HepG2 (cell line): ENCODE data around the gene ACVRL1. TPM values are rescaled to one million over a fixed set of nuclear protein-coding genes. Genes with fewer than 3 reads are reported as not detected.

Source experiments
- ATAC-seq: fragments of 200-7000 bp; cut with Tn5 transposase; 3 replicates; pipeline ENCODE4 v1.9.1; 2020; ENCODE audit warnings: mild to moderate bottlenecking, moderate library complexity
- BruUV-seq: library from RNA; stranded (reverse); fragments of 400-500 nt; replicated peaks from 2 replicates; lab custom pipeline; 2021; lab: Mats Ljungman, UMichigan
- CTCF ChIA-PET: fragments of 300-600 bp; formaldehyde crosslinking; extraction: SDS; loops from one replicate; lab custom pipeline; 2021; ENCODE audit warnings: low total read pairs, inconsistent platforms, low intra/inter-chr PET ratio; lab: Yijun Ruan, JAX
- POLR2A ChIA-PET: fragments of 350-600 bp; sonication (Branson Sonifier 250); formaldehyde crosslinking; loops from one replicate; lab custom pipeline; 2020; ENCODE audit warnings: antibody characterized with exemption, inconsistent platforms; lab: Yijun Ruan, JAX
- DNase-seq: peaks from one replicate; pipeline ENCODE4 v3.0.0-alpha.2; 2015; ENCODE audit warnings: low spot score
- FAIRE-seq: peaks from 3 replicates; lab custom pipeline; 2011; peaks lifted over from hg19 to GRCh38; lab: Jason Lieb, UNC
- H2AFZ ChIP-seq: one replicate; pipeline ENCODE4 v1.6.1; 2011; ENCODE audit warnings: low read length, inconsistent platforms
- H3K27ac ChIP-seq: fragments of 300-600 bp; 3 replicates; pipeline ENCODE4 v1.8.0; 2011; ENCODE audit warnings: mixed run types, mild to moderate bottlenecking, mixed read lengths, low read length, inconsistent platforms; ENCODE audit not compliant: insufficient read depth; ENCODE audit errors: extremely low read length
- H3K27me3 ChIP-seq, 2 experiments: fragments of 200-600 bp in 1 of 2; 2 replicates in 1 of 2; 3 replicates in 1 of 2; pipeline versions ENCODE4 v1.6.0 to v1.8.0; 2011; ENCODE audit warnings: low read length in 2 of 2, mild to moderate bottlenecking in 2 of 2, moderate library complexity in 2 of 2, inconsistent platforms in 1 of 2; ENCODE audit not compliant: insufficient read depth in 2 of 2, control insufficient read depth in 1 of 2
- H3K36me3 ChIP-seq, 2 experiments: fragments of 200-600 bp in 1 of 2; replicated peaks in 1 of 2; 2 replicates in 1 of 2; 3 replicates in 1 of 2; pipeline versions ENCODE4 v1.5.1 to v1.8.0; 2011; ENCODE audit warnings: low read length in 2 of 2, inconsistent platforms in 1 of 2; ENCODE audit not compliant: insufficient read depth in 2 of 2, control insufficient read depth in 1 of 2
- H3K4me1 ChIP-seq: 2 replicates; pipeline ENCODE4 v1.5.1; 2012; ENCODE audit warnings: low read length, inconsistent platforms; ENCODE audit not compliant: insufficient read depth
- H3K4me2 ChIP-seq: 2 replicates; pipeline ENCODE4 v1.6.0; 2011; ENCODE audit warnings: low read depth, low read length, inconsistent platforms
- H3K4me3 ChIP-seq, 3 experiments: fragments of 200-600 bp in 1 of 3; sonication (generic), shearing (Covaris generic) in 1 of 3; replicated peaks in 1 of 3; 2 replicates each; pipeline ENCODE4 v1.5.1; 2011 to 2016; ENCODE audit warnings: low read length in 3 of 3, inconsistent platforms in 2 of 3, low read depth in 2 of 3, mild to moderate bottlenecking in 2 of 3, control low read depth in 1 of 3, mixed read lengths in 1 of 3; ENCODE audit not compliant: insufficient read depth in 1 of 3
- H3K79me2 ChIP-seq: one replicate; pipeline ENCODE4 v1.6.1; 2011; ENCODE audit warnings: low read length, inconsistent platforms; ENCODE audit not compliant: insufficient read depth
- H3K9ac ChIP-seq: 2 replicates; pipeline ENCODE4 v1.6.0; 2011; ENCODE audit warnings: mild to moderate bottlenecking, low read depth, low read length, inconsistent platforms; ENCODE audit not compliant: insufficient read depth
- H3K9me3 ChIP-seq: 2 replicates; pipeline ENCODE4 v1.5.1; 2012; ENCODE audit warnings: mild to moderate bottlenecking, low read length
- H4K20me1 ChIP-seq: 2 replicates; pipeline ENCODE4 v1.6.0; 2011; ENCODE audit warnings: inconsistent platforms, mild to moderate bottlenecking, low read length, moderate library complexity; ENCODE audit not compliant: insufficient read depth
- BRCA1 ChIP-seq: sonication (generic); formaldehyde crosslinking; IDR thresholded peaks from 2 replicates; pipeline ENCODE4 v1.4.0; 2020; ENCODE audit warnings: missing genetic modification reagents
- CBX5 ChIP-seq: sonication (generic); formaldehyde crosslinking; IDR thresholded peaks from 2 replicates; pipeline ENCODE4 v1.4.0; 2020; ENCODE audit warnings: missing genetic modification reagents, borderline replicate concordance
- CCDC6 ChIP-seq: sonication (generic); formaldehyde crosslinking; IDR thresholded peaks from 2 replicates; pipeline ENCODE4 v1.8.1; 2022; ENCODE audit warnings: mild to moderate bottlenecking, missing genetic modification reagents, moderate library complexity
- DNMT1 ChIP-seq: sonication (generic); formaldehyde crosslinking; IDR thresholded peaks from 2 replicates; pipeline ENCODE4 v1.5.1; 2020; ENCODE audit warnings: mild to moderate bottlenecking, missing genetic modification reagents
- HHEX ChIP-seq: IDR thresholded peaks from 2 replicates; pipeline ENCODE4 v1.6.1; 2016; ENCODE audit warnings: control low read depth
- JUNB ChIP-seq: sonication (generic); formaldehyde crosslinking; IDR thresholded peaks from 2 replicates; pipeline ENCODE4 v1.8.0; 2022; ENCODE audit warnings: missing genetic modification reagents, mild to moderate bottlenecking, borderline replicate concordance
- NFATC3 ChIP-seq: sonication (generic); formaldehyde crosslinking; IDR thresholded peaks from 2 replicates; pipeline ENCODE4 v1.5.1; 2020; ENCODE audit warnings: mild to moderate bottlenecking, missing genetic modification reagents
- PITX1 ChIP-seq: sonication (generic); formaldehyde crosslinking; IDR thresholded peaks from 2 replicates; pipeline ENCODE4 v1.5.1; 2020; ENCODE audit warnings: mild to moderate bottlenecking, missing genetic modification reagents
- RXRA ChIP-seq: sonication (generic); formaldehyde crosslinking; IDR thresholded peaks from 2 replicates; pipeline ENCODE4 v1.5.1; 2020; ENCODE audit warnings: missing genetic modification reagents
- SMARCC2 ChIP-seq: fragments of 450-650 bp; IDR thresholded peaks from 2 replicates; pipeline ENCODE4 v1.6.1; 2017; ENCODE audit warnings: antibody characterized with exemption, mild to moderate bottlenecking
- ZNF10 ChIP-seq: sonication (generic); formaldehyde crosslinking; IDR thresholded peaks from 2 replicates; pipeline ENCODE4 v1.4.0; 2020; ENCODE audit warnings: mild to moderate bottlenecking, low read depth, missing genetic modification reagents, borderline replicate concordance
- WGBS: methylation state at CpG from one replicate; pipeline ENCODE4 v1.1.6; 2017; ENCODE audit warnings: low lambda C conversion rate; 5-methylcytosine and 5-hydroxymethylcytosine counted together
- in situ Hi-C: cut with HindIII; loops from 2 replicates; pipeline ENCODE4 v1.10.0; 2017; ENCODE audit warnings: low pct_unique_long_range_greater_than_20kb; ENCODE audit not compliant: extremely low pct_ligation_motif_present
- intact Hi-C: fragments of 100-400 bp; cut with micrococcal nuclease; formaldehyde crosslinking; loops from one replicate; pipeline ENCODE4 v1.10.0; 2022; ENCODE audit not compliant: unreplicated experiment
- polyA plus RNA-seq, 8 experiments: library from polyadenylated mRNA; depleted of rRNA in 3 of 8; stranded (reverse) in 7 of 8; unstranded in 1 of 8; fragments of >200 nt; fragmentation: Illumina TruSeq in 4 of 8; extraction: Trizol in 4 of 8; gene quantifications; 2 replicates each; pipeline versions ENCODE4 v1.2.1 to v1.2.3, GENCODE V29; 2011 to 2016; ENCODE audit warnings: low read depth in 4 of 8, missing spikeins in 1 of 8, mixed read lengths in 1 of 8; ENCODE audit not compliant: insufficient read depth in 1 of 8
- total RNA-seq, 5 experiments: library from RNA; depleted of rRNA; stranded (reverse); fragments of >200 nt; fragmentation: Illumina TruSeq; extraction: Trizol; gene quantifications; 2 replicates each; pipeline ENCODE4 v1.2.3, GENCODE V29; 2016; ENCODE audit warnings: low read depth in 1 of 5
- TF ChIP-seq, protein P1 (sequence below): sonication (generic); formaldehyde crosslinking; IDR thresholded peaks from 2 replicates; pipeline ENCODE4 v1.5.0; 2020; ENCODE audit warnings: mild to moderate bottlenecking, low read depth, missing genetic modification reagents, borderline replicate concordance
- TF ChIP-seq, protein P2 (sequence below): IDR thresholded peaks from 2 replicates; pipeline ENCODE4 v1.6.1; 2016; ENCODE audit warnings: missing compliant biosample characterization, missing genetic modification reagents, borderline replicate concordance
- TF ChIP-seq, protein P3 (sequence below): sonication (generic); formaldehyde crosslinking; IDR thresholded peaks from 2 replicates; pipeline ENCODE4 v1.4.0; 2020; ENCODE audit warnings: missing genetic modification reagents
- TF ChIP-seq, protein P4 (sequence below): sonication (generic); formaldehyde crosslinking; IDR thresholded peaks from 2 replicates; pipeline ENCODE4 v1.8.0; 2022; ENCODE audit warnings: missing genetic modification reagents, mild to moderate bottlenecking, inconsistent platforms, borderline replicate concordance

The ACVRL1 gene
- total and polyA plus RNA-seq, 2 of the 13 experiments (the other 11 are each of a cell fraction or from before 2014, with no cell fraction given), result not detected

DNA sequence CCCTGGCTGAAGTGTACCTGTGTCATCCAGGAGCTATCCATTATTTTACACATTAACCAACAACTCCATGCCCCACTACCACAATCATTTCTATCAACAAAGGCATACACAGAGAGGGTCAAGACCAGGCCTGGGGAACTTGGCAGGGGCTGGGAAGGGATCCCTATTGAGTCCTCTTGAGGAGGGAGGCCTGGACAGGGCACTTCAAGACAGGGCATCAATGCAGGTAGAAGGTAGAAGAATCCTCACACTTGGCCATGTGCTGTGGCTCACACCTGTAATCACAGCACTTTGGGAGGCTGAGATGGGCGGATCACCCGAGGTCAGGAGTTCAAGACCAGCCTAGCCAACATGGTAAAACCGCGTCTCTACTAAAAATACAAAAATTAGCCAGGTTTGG, 32.8 kb upstream of the ACVRL1 start:
- 27% methylated on average over 4 of the region's 4 CpGs for WGBS
- Histone ChIP-seq H4K20me1 (no peaks in the 10 kb centered on the region), H3K4me1 (peaks cover 16% of the 10 kb centered on the region), H2AFZ (no peak overlapping the region), H3K36me3 (no peaks in the 10 kb centered on the region), H3K9me3 (no peaks in the 10 kb centered on the region), H3K9ac (no peak overlapping the region), H3K4me2 (no peak overlapping the region), H3K27ac (no peak overlapping the region), H3K79me2 (no peaks in the 10 kb centered on the region), H3K4me3 (no peak overlapping the region), H3K27me3 (peaks cover 1 to 27% of the 10 kb centered on the region in 2 experiments; a peak in 3 of 5 replicates)
- ATAC-seq (no peak), FAIRE-seq (no peak), DNase-seq (no peak)
- CTCF ChIA-PET, result interaction anchor here (1.2 to 1.7 kb wide), 2 partner anchors 25 to 60 kb away, joined by 5 read pairs; partner anchors contain the start of gene FIGNL2
- BruUV-seq, result no TSS peak
- in situ Hi-C loops, result no loop called here
- POLR2A ChIA-PET, result interaction anchor here (1.1 kb wide), 1 partner anchor 60 kb away, joined by 3 read pairs; no protein-coding TSS in a partner anchor
- TF ChIP-seq SMARCC2 (no peak), JUNB (no peak)
- TF ChIP-seq, protein P1, sequence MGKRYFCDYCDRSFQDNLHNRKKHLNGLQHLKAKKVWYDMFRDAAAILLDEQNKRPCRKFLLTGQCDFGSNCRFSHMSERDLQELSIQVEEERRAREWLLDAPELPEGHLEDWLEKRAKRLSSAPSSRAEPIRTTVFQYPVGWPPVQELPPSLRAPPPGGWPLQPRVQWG (CRISPR knock-in tag), result no peak
- intact Hi-C loops, result loop anchor here (2.0 kb wide), 1 partner anchor 50 kb away; no protein-coding TSS in a partner anchor

GRCh38 chr12:51879102-51879501, 28.2 kb upstream of the ACVRL1 start:
- no peak for DNase-seq
- Histone ChIP-seq H3K9me3 (no peaks in the 10 kb centered on the region), H3K4me2 (no peak overlapping the region), H3K4me3 (no peak overlapping the region), H2AFZ (no peak overlapping the region), H3K9ac (no peak overlapping the region), H3K36me3 (no peaks in the 10 kb centered on the region), H3K4me1 (peaks cover 13% of the 10 kb centered on the region), H3K27me3 (no peaks in the 10 kb centered on the region; a peak in 1 of 5 replicates), H4K20me1 (no peaks in the 10 kb centered on the region), H3K79me2 (no peaks in the 10 kb centered on the region), H3K27ac (no peak overlapping the region)
- in situ Hi-C loops (no loop called here), intact Hi-C loops (no loop called here)
- ChIA-PET CTCF (no interaction called here), POLR2A (no interaction called here)
- WGBS, result 29% methylated on average over 3 of the region's 3 CpGs
- no TSS peak for BruUV-seq
- ATAC-seq, result no peak; the same call in 2 of the 3 replicates
- FAIRE-seq, result peak; percentile 51
- TF ChIP-seq HHEX (CRISPR knock-in tag) (no peak), PITX1 (CRISPR knock-in tag) (no peak), BRCA1 (CRISPR knock-in tag) (no peak), CBX5 (CRISPR knock-in tag) (no peak), CCDC6 (CRISPR knock-in tag) (no peak), ZNF10 (CRISPR knock-in tag) (no peak), RXRA (CRISPR knock-in tag) (no peak), NFATC3 (no peak), DNMT1 (no peak)
- TF ChIP-seq, protein P2, sequence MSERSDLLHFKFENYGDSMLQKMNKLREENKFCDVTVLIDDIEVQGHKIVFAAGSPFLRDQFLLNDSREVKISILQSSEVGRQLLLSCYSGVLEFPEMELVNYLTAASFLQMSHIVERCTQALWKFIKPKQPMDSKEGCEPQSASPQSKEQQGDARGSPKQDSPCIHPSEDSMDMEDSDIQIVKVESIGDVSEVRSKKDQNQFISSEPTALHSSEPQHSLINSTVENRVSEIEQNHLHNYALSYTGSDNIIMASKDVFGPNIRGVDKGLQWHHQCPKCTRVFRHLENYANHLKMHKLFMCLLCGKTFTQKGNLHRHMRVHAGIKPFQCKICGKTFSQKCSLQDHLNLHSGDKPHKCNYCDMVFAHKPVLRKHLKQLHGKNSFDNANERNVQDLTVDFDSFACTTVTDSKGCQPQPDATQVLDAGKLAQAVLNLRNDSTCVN (CRISPR knock-in tag), result no peak
- TF ChIP-seq, protein P3, sequence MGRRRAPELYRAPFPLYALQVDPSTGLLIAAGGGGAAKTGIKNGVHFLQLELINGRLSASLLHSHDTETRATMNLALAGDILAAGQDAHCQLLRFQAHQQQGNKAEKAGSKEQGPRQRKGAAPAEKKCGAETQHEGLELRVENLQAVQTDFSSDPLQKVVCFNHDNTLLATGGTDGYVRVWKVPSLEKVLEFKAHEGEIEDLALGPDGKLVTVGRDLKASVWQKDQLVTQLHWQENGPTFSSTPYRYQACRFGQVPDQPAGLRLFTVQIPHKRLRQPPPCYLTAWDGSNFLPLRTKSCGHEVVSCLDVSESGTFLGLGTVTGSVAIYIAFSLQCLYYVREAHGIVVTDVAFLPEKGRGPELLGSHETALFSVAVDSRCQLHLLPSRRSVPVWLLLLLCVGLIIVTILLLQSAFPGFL, result no peak
- TF ChIP-seq, protein P4, sequence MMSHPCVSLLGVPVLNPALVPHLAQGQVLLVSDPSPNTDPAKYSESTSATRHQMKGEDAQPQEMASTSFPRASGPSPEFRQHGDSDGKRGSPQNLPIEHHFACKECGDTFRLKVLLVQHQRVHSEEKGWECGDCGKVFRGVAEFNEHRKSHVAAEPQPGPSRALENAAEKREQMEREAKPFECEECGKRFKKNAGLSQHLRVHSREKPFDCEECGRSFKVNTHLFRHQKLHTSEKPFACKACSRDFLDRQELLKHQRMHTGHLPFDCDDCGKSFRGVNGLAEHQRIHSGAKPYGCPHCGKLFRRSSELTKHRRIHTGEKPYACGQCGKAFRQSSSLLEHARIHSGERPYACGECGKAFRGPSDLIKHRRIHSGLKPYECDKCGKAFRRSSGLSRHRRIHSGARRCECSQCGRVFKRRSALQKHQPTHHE (CRISPR knock-in tag), result no peak
